H1 (cell line): ENCODE measurements around the gene OLAH.
"Not testable (repeated sequence)": the region's sequence is repeated elsewhere in the genome, so short reads cannot be mapped to it uniquely, and the experiment has no call there.

Experiments used
- EZH2 ChIP-seq: fragments of 200-600 bp; sonication (generic); IDR thresholded peaks from 2 replicates; pipeline ENCODE4 v1.7.1; 2012; ENCODE audit warnings: low read depth, mild to moderate bottlenecking, moderate library complexity, low read length, inconsistent platforms; ENCODE audit not compliant: severe bottlenecking
- GABPA ChIP-seq: IDR thresholded peaks from 2 replicates; pipeline ENCODE4 v1.6.1; 2011; ENCODE audit warnings: mild to moderate bottlenecking, low read length, moderate library complexity, borderline replicate concordance; ENCODE audit not compliant: insufficient read depth
- JUN ChIP-seq: IDR thresholded peaks from 2 replicates; pipeline ENCODE4 v1.6.1; 2011; ENCODE audit warnings: low read depth, mild to moderate bottlenecking, improper control_type of control experiment, low read length
- JUND ChIP-seq: IDR thresholded peaks from 2 replicates; pipeline ENCODE4 v1.6.1; 2011; ENCODE audit warnings: mild to moderate bottlenecking, improper control_type of control experiment, low read length
- SUZ12 ChIP-seq: fragments of 200-600 bp; sonication (generic); IDR thresholded peaks from 2 replicates; pipeline ENCODE4 v1.6.1; 2012; ENCODE audit warnings: mild to moderate bottlenecking, inconsistent platforms, low read length, moderate library complexity, mixed read lengths
- TF ChIP-seq, protein P1 (sequence below), 3 experiments: IDR thresholded peaks; 1 replicate in 2 of 3; 2 replicates in 1 of 3; pipeline versions ENCODE4 v1.5.1 to v1.6.1; 2011; ENCODE audit warnings: low read length in 3 of 3, mild to moderate bottlenecking in 3 of 3, inconsistent platforms in 2 of 3, low read depth in 1 of 3, moderate library complexity in 1 of 3; ENCODE audit not compliant: insufficient read depth in 1 of 3; ENCODE audit errors: control extremely low read depth in 1 of 3

DNA sequence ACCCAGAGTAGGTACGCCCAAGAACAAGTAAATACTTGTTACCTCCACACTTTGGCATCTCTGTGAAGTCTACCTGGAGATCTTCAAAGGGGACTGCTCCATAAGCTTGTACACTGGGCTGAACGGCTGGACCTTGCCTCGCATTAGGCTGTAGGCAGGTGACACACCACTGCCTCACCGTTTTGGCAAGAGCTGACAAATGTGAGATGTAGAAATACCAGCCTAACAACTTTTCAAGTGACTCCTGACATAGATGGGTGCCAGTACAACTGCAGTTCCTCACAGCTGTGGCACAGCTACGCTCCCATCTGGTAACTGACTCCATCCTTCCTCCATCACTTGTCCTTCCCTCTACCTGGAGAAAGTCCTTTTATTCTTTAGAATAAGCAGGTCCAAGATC is 30.2 kb upstream of the OLAH start:
- TF ChIP-seq, protein P1, sequence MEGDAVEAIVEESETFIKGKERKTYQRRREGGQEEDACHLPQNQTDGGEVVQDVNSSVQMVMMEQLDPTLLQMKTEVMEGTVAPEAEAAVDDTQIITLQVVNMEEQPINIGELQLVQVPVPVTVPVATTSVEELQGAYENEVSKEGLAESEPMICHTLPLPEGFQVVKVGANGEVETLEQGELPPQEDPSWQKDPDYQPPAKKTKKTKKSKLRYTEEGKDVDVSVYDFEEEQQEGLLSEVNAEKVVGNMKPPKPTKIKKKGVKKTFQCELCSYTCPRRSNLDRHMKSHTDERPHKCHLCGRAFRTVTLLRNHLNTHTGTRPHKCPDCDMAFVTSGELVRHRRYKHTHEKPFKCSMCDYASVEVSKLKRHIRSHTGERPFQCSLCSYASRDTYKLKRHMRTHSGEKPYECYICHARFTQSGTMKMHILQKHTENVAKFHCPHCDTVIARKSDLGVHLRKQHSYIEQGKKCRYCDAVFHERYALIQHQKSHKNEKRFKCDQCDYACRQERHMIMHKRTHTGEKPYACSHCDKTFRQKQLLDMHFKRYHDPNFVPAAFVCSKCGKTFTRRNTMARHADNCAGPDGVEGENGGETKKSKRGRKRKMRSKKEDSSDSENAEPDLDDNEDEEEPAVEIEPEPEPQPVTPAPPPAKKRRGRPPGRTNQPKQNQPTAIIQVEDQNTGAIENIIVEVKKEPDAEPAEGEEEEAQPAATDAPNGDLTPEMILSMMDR (IDR thresholded peaks at IDR 0.05; ENCODE audit: control extremely low read depth in 1 of 3, insufficient read depth in 1 of 3, low read depth in 1 of 3, low read length in 3 of 3), result not testable (repeated sequence)
- TF ChIP-seq JUN, GABPA, SUZ12, JUND, EZH2: not testable (repeated sequence)
